ENCODE data around the gene CHML.

Gene CHML

GRCh38 chr1:241615043-241615974, 24.9 kb downstream of the CHML start:
- no peak for DNase-seq

DNA sequence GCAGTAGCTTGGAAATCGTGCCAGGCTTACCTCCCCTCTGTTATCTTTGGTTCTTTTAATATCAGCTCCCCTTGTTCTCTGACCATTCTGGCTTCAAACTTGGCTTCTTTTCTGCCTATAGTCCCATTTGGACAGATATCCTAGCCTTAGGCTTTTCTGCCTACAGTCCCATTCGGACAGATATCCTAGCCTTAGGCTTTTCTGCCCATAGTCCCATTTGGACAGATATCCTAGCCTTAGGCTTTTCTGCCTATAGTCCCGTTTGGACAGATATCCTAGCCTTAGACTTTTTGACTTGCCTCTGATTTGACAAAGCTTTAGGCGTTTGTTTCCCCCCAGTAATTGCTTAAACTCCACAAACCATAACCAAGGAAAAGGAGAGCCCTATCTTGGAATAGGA, 25.6 kb downstream of the CHML start:
- DNase-seq: no peak

GRCh38 chr1:241614144-241614543, 26.0 kb downstream of the CHML start:
- no peak for DNase-seq

GRCh38 chr1:241612533-241613477, 27.4 kb downstream of the CHML start:
- no peak for DNase-seq

DNA sequence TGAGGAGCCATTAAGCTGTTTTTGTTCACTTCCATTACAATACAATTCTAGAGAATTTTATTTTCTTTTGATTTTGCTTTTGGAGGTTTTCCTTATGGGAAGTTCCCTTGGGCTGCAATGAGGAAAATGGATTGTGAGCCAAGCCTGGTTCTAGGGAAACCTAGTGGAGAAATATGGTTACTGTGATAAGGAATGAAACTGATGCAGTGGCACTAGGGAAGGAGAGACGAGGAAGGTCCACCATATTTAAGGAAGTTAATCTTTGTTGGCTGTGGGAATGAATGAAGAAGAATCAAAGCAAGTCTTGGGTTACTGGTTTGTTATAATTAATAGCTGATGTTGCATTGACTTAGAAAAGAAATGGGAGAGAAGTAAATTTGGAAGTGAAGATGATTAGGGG, 28.4 kb downstream of the CHML start:
- no peak for DNase-seq

GRCh38 chr1:241611063-241611462, 29.1 kb downstream of the CHML start:
- DNase-seq: peak; percentile 67

- peak; percentile 51 for DNase-seq
Observed at GRCh38 chr1:241610056-241610815, 29.9 kb downstream of the CHML start.

DNA sequence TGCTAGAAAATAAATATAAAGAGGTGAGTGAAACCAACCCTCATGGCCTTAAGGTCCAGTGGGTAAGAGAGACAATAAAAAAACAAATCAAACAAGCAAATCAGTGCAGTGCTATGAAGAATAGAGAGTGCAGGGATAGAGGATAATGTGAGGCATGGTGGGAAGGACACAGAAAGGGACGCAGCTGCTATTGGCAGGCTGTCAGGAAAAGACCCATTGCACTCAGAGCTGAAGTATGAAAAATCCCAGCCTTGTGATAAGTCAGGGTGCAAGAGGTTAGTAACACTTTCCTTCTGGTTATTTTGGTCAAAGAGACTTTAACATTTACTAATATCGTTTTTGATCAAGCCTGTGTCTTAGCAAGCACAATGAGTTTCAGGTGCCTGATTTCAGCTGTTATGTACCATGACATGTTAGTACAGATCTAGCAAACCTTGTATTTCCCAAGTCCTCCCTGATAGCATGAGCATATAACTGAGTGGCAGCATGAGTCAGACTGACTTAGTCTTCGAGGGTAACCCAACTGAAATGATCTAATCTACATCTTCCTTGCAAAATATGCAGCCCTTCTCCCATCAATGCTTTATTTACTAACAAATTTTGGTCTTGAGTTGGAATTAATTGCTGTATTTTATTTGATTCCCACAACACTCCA, 31.7 kb downstream of the CHML start:
- no peak for DNase-seq

- no peak for DNase-seq
Observed at GRCh38 chr1:241607497-241607896, 32.7 kb downstream of the CHML start.

DNA sequence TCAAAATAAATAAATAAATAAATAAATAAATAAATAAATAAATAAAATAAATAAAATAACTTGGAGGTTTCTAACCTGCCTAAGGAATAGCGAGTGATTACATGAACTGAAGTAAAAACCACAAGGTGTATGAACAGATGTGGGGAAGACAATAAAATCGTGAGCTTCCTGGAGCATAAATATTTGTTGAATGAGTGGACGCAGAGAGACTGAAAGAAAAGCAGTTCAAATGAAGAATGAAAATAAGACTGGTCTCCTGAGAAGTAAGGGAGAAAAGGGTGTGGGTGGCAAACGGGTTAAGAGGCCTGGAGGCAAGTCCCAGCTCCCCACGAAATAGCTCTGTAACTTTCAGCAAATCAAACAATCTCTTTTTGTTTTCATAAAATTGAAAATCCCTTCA, 33.6 kb downstream of the CHML start:
- no peak for DNase-seq

DNA sequence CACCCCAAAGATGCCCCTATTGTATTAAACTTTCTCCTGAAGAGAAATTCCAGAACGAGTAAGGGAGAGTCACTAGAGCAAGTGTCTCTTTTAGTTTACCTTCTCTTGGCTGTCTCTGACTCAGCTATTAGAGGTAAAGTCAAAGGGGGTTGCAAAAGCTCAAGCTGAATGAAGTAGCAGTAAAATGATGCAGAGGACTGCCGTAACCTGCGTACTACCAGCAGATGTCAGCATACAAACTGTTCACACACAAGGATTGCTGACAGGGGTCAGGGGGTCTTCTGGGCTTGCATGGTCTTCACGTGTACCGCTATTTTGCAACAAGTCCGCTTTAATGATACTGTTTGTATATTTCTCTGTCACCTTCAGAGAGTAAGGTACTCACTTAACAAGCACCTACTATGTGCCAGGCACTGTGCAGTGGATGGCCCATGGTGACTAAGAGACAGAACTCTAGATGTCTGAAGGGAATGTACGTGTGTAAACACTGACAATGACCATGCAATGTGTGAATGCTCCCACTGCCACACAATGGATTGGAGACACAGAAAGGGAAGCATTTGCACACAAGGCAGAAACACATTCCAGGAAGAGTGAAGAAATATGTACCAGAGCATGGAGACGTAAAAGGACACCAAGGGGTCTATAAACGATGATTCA, 34.9 kb downstream of the CHML start:
- DNase-seq: no peak

DNA sequence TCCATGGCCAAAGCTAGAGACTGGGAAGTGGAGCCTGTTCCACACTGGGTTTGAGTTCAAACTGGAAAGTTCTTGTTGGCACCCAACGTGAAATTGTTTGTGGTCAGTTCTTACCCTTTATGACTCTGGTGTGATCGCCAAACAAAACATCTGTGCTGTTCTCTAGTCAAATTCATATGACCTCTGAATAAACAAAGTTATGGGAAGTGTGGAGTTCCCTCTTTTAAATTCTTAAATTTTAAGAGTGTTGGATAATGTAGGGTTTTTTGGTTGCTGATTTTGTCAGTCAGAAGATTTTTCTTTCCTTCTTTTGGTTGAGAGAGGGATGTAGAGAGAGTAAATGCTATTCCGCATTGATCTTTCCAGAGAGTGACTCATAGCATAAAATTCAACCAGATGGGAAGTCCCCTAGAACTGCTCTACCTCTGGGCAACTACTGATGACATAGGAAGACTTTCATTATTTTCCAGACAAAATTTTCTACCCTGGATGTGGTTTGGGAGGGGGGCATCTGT, 36.4 kb downstream of the CHML start:
- no peak for DNase-seq

- no peak for DNase-seq
Observed at GRCh38 chr1:241600496-241600901, 39.7 kb downstream of the CHML start.

GRCh38 chr1:241598249-241598648, 41.9 kb downstream of the CHML start:
- DNase-seq: peak; percentile 21

GRCh38 chr1:241596633-241597032, 43.5 kb downstream of the CHML start:
- no peak for DNase-seq

DNA sequence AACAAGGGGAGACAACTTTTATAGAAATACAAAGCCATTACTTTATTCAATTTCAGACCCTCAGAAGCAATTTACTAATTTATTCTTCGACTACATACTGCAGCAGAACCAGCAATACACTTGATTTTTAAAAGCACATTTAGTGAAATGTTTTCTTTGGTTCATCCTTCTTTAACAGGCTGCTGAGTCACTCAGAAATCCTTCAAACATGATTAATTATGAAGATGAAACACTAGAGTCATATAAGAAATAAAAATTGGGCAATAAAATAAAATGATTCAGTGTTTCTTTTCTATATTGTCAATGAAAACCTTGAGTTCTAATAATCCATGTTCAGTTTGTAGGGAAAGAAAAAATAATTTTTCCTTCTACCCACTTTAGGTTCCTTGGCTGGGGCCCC, 47.0 kb downstream of the CHML start:
- no peak for DNase-seq

GRCh38 chr1:241592273-241592958, 47.8 kb downstream of the CHML start:
- DNase-seq: no peak

DNA sequence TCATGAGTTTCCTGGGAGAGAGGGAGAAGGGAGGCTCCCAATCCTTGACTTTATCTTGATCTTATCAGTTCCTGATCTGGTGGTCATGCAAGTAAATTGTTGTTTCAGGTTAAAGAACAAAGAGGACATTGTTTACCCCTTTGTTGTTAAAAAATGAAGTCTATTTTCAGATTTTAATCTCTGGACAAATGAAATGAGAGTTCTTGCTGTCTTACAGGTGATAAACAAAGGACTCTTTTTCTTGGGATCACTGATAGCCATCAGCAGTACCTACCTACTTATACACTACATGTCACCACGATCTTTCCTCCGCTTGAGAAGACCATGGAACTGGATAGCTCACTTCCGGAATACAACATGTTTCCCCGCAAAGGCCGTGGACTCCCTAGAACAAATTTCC, 48.4 kb downstream of the CHML start:
- no peak for DNase-seq

GRCh38 chr1:241591317-241591716, 48.9 kb downstream of the CHML start:
- DNase-seq: no peak

GRCh38 chr1:241590719-241591118, 49.5 kb downstream of the CHML start:
- DNase-seq: no peak

All from NCI-H1694 treated with DMSO at 0.1 percent for 48 hours (cell line).